ENCODE measurements around the gene NRL.

DNA sequence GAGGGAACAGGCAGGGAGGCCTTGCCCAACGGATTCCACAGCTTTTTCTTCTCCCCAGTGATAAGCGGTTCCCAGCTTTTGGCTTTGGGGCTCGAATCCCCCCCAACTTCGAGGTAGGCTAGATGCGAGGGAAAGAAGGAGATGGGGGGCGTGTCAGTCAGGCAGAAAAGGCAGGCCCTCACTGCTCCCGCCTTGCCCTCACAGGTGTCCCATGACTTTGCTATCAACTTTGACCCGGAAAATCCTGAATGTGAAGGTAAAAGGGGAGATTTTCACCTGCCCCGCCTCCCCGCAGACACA lies 38.5 kb downstream of the NRL start:
- TF ChIP-seq, protein P1, sequence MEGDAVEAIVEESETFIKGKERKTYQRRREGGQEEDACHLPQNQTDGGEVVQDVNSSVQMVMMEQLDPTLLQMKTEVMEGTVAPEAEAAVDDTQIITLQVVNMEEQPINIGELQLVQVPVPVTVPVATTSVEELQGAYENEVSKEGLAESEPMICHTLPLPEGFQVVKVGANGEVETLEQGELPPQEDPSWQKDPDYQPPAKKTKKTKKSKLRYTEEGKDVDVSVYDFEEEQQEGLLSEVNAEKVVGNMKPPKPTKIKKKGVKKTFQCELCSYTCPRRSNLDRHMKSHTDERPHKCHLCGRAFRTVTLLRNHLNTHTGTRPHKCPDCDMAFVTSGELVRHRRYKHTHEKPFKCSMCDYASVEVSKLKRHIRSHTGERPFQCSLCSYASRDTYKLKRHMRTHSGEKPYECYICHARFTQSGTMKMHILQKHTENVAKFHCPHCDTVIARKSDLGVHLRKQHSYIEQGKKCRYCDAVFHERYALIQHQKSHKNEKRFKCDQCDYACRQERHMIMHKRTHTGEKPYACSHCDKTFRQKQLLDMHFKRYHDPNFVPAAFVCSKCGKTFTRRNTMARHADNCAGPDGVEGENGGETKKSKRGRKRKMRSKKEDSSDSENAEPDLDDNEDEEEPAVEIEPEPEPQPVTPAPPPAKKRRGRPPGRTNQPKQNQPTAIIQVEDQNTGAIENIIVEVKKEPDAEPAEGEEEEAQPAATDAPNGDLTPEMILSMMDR (IDR thresholded peaks at IDR 0.05; ENCODE audit: low read depth, low read length): no peak
- TF ChIP-seq EZH2phosphoT487 (IDR thresholded peaks at IDR 0.05; ENCODE audit: low read depth): no peak
